GM19238 (cell line): Measurements from ENCODE around the gene AHCYL2.
A peak's percentile ranks its signal among the peaks of the same experiment; 100 is the strongest.
"Not testable (repeated sequence)": the region's sequence is repeated elsewhere in the genome, so short reads cannot be mapped to it uniquely, and the experiment has no call there.

ENCODE experiments used
- DNase-seq: peaks from one replicate; pipeline ENCODE4 v3.0.0; 2011; ENCODE audit warnings: low spot score; ENCODE audit not compliant: insufficient read length

Gene AHCYL2

GRCh38 chr7:129423700-129424410 lies 199.0 kb downstream of the AHCYL2 start:
- no peak for DNase-seq

GRCh38 chr7:129426482-129426881 lies 201.7 kb downstream of the AHCYL2 start:
- no peak for DNase-seq

GRCh38 chr7:129427526-129428045 lies 202.8 kb downstream of the AHCYL2 start:
- no peak for DNase-seq

DNA sequence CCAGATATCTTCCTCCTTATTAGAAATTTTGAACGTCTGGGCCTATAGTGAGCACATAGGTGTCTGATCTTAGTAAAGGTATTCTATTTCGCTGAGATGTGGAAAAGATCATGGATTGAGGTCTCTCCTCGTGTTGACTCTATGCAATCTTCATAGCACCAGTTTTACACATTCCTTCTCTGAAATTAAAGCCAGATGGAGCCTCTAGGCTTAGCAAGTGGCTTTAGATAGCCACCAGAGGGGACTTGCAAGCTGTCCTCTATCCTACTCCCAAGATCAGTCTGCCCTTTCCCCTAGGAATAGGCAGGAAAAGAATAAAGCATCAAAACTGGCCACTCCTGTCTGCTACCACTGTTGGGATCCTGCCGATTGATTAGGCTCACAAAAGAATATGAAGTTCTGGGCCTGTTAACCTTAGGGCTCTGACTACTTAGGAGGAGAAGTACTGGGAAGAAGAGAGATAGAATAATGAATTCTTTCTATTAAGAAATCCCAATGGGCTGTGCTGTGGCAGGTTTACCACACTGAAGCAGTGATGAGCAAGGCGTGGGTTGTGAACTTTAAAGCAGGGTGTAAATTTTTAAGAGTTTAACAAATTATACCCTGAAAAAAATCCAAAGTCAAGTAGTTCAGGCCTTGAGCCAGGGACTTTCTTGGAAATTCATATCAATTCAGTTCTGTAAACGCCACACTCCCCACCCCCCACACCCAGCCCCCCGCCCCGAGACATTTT lies 207.2 kb downstream of the AHCYL2 start:
- no peak for DNase-seq

- DNase-seq, result peak; percentile 87
These were observed 209.2 kb downstream of the AHCYL2 start, which contains the start of gene STRIP2 for GRCh38 chr7:129433847-129434674. Gene STRIP2 (plus strand): TSS chr7:129434432. CDS start chr7:129434473, 41 bp downstream.

GRCh38 chr7:129434675-129435318 lies 210.0 kb downstream of the AHCYL2 start:
- no peak for DNase-seq

DNA sequence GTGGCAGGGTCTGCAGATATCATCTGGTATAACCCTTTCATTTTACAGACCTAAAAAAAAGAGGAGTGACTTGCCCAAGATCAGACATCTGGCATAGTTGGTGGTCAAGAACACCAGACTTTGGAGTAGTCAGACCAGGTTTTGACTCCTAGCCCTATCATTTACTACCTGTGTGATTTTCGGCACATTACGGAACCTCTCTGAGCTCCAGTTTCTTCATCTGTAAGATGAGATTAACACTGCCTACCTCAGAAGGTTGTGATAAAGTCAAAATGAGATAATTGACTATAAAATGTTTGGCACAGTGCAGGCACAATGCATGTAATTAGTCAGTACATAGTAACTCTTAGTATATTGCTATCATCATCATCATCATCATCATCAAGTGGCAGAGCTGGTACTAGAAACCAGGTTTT lies 210.6 kb downstream of the AHCYL2 start:
- DNase-seq, result no peak

- no peak for DNase-seq
These were observed 211.6 kb downstream of the AHCYL2 start for GRCh38 chr7:129436335-129436923.

GRCh38 chr7:129437190-129437589 lies 212.4 kb downstream of the AHCYL2 start:
- no peak for DNase-seq

- no peak for DNase-seq
These were observed 213.5 kb downstream of the AHCYL2 start for GRCh38 chr7:129438281-129438838.

DNA sequence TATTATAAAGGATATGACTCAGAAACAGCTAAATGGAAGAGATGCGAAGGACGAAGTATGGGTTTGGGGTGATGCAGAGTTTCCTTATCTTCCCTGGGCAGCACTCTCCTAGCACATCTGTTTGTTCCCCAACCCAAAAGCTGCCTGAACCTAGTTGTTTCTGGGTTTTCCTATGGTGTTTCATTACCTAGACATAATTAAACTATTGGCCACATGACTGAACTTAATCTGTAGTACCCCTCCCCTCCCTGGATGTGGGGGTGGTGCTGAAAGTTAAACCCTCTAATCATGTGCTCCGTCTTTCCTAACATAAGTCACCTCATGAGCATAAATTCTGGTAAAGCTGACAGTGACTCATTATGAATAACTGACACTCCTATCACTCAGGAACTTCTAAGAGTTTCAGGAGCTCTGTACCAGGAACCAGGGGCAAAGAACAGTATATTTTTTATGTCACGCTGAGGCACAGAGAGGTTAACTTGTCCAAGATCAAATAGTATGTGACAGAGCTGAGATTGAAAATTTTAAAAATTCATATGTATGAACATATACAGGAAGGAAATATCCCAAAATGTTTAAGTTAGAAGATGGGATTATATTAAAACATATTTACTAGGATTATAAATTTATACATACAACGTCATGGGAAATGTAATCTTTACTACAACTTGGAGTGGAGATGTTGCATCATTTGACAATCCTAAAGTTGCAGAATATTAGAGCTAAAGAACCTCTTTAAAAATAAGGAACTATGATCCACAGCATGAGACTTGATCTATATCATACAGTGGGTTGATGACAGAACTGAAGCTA lies 214.2 kb downstream of the AHCYL2 start:
- DNase-seq, result no peak

GRCh38 chr7:129439963-129440625 lies 215.3 kb downstream of the AHCYL2 start:
- no peak for DNase-seq

DNA sequence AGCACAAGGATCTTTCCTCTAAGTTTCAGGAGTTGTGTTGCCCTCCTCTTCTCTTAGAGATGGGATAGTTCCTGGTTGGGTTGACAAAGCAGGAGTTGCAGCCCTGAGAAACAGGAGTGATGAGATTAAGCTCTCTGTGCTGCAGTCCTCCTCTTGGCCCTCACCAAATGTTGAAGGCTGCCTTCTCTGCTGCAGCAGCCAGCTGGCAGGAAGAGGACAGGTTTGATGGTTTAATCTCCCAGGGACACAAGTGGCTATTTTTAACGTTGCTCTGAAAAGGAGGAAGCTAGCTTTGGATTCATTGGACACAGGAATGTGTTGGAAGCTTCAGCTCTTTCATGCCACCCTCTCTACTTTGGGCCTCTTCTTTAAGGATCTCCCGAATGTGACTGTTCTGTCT lies 218.8 kb downstream of the AHCYL2 start:
- DNase-seq, result no peak

DNA sequence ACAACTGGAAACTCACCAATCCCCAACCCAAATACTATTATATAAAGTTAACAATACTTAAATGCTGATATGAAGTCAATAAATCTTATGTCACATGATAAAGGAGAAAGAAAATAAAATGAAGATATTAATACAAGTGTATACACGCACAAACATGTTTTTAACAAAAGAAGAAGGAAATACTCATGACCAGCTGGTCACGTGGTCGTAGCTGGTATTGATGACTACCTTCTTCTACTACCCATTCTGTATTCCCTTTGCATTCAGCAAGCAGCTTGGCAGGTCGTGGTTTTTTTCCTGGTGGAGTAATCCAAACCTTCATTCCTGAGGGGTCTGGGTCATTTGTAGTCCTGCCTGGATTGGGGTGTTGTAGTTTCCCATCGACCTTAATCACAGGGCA lies 219.9 kb downstream of the AHCYL2 start:
- DNase-seq, result not testable (repeated sequence)

- DNase-seq, result not testable (repeated sequence)
These were observed 222.1 kb downstream of the AHCYL2 start for GRCh38 chr7:129446925-129447324.

- not testable (repeated sequence) for DNase-seq
These were observed 222.6 kb downstream of the AHCYL2 start for GRCh38 chr7:129447445-129447844.

DNA sequence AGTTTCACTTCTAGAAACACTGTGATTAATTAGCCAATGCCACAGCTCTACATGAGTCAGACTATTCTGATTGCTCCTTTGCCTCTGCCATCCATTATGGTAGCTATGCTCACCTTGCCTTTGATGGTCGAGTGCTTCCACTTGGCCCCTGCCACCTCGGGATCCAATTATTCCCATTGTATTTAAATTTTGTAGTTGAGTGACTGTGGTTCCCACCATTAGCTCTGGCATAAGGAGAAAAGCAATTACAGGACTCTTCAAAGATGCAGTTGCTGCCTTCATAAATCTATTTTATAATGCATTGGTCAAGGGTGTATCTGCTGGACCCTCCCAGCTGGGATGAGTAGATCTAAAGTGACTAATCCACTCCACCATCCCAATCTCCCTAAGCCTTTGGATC lies 223.8 kb downstream of the AHCYL2 start:
- DNase-seq, result not testable (repeated sequence)

- no peak for DNase-seq
These were observed 225.5 kb downstream of the AHCYL2 start for GRCh38 chr7:129450295-129450694.
